GM19438 (cell line): ENCODE data around the gene LPAR3.
"Not testable (repeated sequence)": the region's sequence is repeated elsewhere in the genome, so short reads cannot be mapped to it uniquely, and the experiment has no call there.

ENCODE experiments used
- ATAC-seq: cut with Tn5 transposase; IDR thresholded peaks from one replicate; pipeline ENCODE4 v1.9.1; 2021; ENCODE audit warnings: low read depth; ENCODE audit not compliant: unreplicated experiment

Gene LPAR3

GRCh38 chr1:84907095-84907827 is 14.3 kb upstream of the LPAR3 start:
- no peak for ATAC-seq

- not testable (repeated sequence) for ATAC-seq
Measured at GRCh38 chr1:84902727-84903126, 9.7 kb upstream of the LPAR3 start.

DNA sequence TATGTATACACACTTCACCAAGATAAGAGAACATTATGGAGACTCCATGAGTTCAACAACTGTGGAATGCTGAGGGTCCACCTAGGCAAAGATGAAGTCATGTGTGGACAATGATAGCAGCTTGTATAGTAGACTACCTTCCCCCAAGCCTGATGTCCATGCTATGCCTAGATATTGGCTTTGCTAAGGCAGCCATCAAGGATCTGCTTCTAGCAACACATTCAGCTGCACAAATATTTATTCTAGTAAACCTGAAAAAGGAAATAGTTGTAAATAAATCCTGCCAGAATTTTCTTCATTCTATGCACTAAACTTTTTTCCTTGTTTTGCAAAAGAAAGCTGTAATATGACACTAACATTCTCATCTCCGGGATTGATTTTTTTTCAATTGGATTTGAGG is 7.0 kb upstream of the LPAR3 start:
- ATAC-seq, result no peak

DNA sequence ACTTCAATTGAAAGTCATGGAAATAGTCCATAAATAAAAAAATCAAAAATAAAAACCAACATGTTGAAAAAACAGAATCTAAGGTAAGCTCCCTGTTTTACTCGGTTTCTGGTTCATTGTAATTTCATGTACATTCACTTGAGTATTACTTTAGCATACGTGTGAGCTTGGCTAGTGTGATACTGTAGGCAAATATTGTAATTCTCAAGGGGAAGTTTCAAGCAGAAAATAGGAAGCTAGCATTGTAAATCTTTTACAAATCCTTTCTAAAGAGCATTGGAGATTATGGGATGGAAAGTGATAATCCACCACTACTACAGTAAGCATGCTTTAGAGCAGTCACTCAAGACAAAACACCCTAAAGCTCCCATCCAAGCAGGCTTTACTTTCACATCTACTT is 3.3 kb upstream of the LPAR3 start:
- no peak for ATAC-seq

DNA sequence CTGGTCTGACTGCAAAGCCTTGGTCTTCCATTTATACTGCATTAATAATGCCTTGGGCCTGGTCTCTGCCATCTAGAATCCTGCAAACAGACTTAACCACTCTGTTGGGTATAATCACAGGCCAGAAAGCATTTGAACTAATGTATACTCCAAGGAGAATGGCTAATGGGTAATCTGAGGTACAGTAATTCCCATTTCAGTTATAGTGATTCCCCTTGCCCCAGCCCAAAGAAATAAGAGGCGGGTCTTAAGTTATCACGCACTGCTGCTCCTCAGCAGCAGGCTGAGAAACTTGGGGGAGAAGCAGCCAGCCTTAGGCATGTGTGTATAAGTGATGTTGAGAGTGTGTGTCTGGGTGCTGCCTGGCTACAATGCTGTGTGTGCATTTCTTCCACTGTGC is 2.4 kb downstream of the LPAR3 start:
- ATAC-seq, result no peak

GRCh38 chr1:84889437-84889836 is 3.6 kb downstream of the LPAR3 start:
- no peak for ATAC-seq

DNA sequence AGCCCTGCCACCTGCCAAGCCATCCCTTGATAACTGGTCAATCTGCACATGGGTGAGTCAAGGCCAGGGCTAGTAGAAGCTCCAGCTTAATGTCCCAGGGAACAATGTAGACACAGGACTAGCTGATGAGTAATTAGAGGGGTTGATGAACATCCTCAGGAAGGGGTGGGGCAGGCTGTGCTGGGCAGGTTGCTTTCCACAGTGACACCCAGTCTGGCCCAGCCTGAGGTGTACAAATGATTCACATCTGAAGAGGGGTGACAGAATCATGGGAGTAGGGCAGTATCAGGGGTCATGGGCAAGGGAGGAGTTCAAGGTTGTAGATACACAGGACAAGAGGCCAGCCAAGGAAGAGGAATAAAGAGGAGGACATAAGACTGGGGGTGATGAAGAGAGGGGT is 4.3 kb downstream of the LPAR3 start:
- no peak for ATAC-seq

- ATAC-seq, result no peak
Measured at GRCh38 chr1:84887261-84887934, 5.6 kb downstream of the LPAR3 start.

- ATAC-seq, result no peak
Measured at GRCh38 chr1:84885469-84885868, 7.5 kb downstream of the LPAR3 start.

- no peak for ATAC-seq
Measured at GRCh38 chr1:84884671-84885389, 8.2 kb downstream of the LPAR3 start.

DNA sequence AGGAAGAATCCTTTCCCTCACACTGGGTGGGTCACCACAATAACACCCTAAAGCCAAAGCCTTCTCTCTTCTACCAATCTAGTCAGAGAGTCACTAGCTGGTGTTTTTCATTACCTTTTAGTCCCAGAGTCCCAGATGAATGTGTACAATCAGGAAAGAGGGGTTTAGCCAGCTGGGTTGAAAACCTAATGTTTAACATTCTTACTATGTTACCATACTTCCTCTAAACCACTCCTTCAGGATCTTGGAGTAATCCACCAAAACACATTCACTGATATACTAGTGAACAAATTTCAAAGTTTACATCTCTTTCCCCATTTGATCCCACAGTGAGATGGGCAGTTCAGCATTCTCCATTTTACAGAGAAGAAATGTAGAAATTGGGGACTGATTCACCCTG is 9.7 kb downstream of the LPAR3 start:
- no peak for ATAC-seq

DNA sequence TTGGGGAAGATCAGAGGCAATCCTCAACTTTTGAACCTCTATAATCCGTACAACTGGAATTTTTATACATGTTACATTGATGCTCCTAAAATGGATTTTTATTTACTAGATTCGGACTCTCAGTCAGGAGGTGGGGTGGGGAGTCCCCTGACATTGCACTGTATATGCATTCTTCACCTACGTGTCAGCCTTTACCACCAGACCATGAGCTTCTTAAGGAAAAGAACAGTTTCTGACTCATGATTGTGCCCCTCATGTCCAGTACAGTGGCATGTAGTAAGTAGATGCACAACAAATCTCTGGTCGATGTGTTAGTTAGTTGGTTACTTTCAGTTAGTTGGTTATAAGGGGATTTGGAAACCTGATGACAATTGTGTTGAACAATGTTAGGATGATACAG is 15.4 kb downstream of the LPAR3 start:
- no peak for ATAC-seq

DNA sequence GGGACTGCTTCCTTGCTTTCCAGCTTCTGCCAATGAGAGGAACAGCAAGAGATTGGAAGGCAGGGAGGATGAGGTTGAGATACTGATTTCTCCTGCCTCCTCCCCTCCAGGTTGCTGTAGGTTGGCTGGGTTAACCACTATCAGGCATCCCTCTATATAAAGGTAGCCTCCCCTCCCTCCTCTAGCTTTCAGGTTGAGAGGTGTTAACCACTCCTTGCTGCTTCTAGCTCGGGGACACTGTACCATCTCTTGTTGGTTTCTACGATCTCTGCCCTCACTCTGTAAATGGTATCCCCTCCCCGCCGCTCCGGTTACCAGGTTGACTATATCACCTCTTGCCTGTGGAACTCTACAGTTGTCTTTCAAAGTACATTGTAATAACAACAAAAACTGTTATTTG is 16.7 kb downstream of the LPAR3 start:
- no peak for ATAC-seq

- ATAC-seq, result no peak
Measured at GRCh38 chr1:84873366-84873765, 19.6 kb downstream of the LPAR3 start.

- no peak for ATAC-seq
Measured at GRCh38 chr1:84872696-84873355, 20.2 kb downstream of the LPAR3 start.

GRCh38 chr1:84871181-84871580 is 21.8 kb downstream of the LPAR3 start:
- no peak for ATAC-seq

GRCh38 chr1:84870591-84870990 is 22.4 kb downstream of the LPAR3 start:
- ATAC-seq, result no peak

DNA sequence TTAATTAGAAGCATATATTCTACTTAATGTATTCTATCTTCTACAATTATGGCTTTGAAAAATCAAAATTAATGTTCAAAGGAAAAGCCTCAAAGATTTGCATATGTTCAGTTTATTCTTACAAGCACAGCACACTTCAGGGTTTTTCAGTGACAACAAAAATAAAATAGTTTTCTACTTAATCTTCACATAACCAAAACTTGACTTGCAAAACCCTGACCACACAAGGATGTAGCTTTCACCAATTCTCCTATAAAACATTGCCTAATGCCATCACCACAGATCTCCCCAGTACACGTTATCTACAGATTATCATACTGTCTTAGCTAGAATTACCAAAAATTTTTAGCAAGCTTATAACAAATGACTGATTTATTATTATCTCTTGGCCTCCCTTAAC is 23.3 kb downstream of the LPAR3 start:
- no peak for ATAC-seq

DNA sequence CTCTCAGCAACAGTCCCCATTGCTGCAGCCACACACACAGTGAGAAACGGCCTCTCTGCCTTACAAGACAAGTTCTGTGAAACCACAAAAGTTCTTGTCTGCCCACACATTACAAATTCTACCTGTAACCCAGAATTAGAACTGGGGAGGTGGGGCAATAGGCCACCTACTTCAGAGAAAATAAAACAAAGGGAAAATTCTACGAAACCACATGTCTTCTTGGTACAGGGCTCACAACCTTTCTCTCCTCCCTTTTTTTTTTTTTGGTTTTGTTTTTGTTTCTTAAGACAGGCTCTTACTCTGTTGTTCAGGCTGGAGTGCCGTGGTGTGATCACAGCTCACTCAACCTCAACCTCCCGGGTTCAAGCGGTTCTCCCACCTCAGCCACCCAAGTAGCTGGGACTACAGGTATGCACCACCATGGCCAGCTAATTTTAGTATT is 30.2 kb downstream of the LPAR3 start:
- ATAC-seq, result peak; percentile 74

GRCh38 chr1:84861988-84862644 is 30.9 kb downstream of the LPAR3 start:
- ATAC-seq, result no peak

- no peak for ATAC-seq
Measured at GRCh38 chr1:84861516-84861915, 31.5 kb downstream of the LPAR3 start.
